GM12873 (cell line): ENCODE results near the gene UPK3A.

Experiments
- TF ChIP-seq, protein P1 (sequence below): IDR thresholded peaks from 2 replicates; pipeline ENCODE4 v1.5.1; 2012; ENCODE audit warnings: low read depth, mild to moderate bottlenecking, moderate library complexity, low read length, control low read depth; ENCODE audit not compliant: insufficient read depth; ENCODE audit errors: missing control alignments

Gene UPK3A

DNA sequence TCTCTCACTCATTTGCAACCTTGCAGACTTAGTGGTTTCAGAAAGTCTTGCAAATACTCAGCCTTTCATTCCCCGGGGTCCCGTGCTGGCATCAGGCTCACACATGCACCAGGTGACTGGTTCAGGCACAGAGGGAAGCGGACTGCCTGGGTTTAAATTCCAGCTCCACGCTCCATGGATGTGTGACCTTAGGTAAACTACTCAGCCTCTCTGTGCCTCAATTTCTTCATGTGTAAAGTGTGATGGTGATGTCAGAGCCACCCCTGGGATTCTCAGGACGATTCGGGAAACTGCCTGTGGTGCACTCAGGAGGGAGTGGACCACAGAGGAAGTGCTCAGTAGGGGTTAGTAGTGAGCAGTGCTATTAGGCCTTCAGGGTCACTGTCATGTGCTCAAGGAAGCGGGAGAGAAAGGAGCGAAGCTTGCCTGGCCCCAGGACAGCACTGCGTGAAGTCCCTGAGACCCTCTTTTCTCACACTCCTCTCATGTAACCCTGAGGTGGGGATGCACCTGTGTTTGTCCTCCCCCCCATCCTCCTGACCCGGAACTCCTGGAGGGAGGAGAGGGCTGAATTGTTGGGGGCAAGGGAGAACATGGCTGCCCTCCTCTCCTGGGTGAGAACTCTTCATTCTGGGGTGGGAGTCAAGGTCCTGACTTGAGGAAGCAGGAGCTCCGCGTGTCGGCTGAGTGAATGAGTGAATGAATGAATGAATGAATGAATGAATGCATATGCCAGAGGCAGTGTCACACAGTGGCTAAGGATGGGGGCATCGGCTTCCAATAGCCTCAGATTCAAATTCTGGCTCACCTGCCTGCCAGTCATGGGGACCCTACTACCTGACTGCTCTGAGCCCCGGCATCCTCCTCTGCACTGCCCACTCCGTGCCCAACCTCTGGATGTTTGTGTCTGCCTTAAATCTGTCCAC is 14.4 kb upstream of the UPK3A start:
- TF ChIP-seq, protein P1, sequence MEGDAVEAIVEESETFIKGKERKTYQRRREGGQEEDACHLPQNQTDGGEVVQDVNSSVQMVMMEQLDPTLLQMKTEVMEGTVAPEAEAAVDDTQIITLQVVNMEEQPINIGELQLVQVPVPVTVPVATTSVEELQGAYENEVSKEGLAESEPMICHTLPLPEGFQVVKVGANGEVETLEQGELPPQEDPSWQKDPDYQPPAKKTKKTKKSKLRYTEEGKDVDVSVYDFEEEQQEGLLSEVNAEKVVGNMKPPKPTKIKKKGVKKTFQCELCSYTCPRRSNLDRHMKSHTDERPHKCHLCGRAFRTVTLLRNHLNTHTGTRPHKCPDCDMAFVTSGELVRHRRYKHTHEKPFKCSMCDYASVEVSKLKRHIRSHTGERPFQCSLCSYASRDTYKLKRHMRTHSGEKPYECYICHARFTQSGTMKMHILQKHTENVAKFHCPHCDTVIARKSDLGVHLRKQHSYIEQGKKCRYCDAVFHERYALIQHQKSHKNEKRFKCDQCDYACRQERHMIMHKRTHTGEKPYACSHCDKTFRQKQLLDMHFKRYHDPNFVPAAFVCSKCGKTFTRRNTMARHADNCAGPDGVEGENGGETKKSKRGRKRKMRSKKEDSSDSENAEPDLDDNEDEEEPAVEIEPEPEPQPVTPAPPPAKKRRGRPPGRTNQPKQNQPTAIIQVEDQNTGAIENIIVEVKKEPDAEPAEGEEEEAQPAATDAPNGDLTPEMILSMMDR: no peak

DNA sequence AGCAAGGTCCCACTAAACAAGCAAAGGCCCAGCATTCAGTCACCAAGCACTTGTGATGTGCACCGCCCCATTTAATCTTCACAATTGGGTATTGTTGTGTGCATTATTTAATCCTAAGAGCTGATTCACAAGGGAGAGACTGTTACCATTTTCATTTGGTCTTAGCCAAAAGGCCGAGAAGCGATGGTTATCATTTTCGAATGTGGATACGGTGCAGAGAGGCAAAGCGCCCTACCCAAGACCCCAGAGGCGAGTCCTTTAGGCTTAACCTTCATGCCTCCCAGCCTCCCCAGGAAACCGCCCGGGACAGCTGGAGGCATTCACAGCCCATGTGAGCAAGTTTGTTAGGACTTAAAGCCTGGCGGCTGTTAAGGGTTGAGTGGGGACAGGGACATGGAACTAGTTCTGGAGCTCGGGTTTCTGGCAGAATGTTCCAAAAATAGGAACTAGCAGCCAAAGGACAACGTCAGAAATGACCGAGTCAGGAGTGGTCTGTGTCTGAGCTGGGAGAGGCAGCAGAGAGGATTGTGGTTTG is 13.0 kb upstream of the UPK3A start:
- TF ChIP-seq, protein P1: no peak

DNA sequence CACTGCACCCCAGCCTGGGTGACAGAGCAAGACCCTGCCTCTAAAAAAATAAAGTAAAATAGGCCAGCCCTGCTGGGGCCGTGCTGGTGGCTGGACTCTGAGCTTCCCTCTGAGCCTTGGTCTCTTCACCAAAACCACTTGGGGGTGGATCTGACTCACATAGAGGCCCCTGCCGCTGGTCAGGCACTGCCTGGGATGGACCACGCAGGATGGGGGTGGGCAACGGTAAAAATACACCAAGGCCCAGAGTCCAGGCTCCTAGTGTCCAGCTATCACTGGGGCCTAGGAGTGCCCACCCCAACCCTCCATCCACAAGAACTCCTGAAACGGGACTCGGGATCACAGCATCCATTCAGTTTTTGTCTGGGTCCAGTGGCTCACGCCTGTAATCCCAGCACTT is 12.3 kb upstream of the UPK3A start:
- TF ChIP-seq, protein P1: no peak

DNA sequence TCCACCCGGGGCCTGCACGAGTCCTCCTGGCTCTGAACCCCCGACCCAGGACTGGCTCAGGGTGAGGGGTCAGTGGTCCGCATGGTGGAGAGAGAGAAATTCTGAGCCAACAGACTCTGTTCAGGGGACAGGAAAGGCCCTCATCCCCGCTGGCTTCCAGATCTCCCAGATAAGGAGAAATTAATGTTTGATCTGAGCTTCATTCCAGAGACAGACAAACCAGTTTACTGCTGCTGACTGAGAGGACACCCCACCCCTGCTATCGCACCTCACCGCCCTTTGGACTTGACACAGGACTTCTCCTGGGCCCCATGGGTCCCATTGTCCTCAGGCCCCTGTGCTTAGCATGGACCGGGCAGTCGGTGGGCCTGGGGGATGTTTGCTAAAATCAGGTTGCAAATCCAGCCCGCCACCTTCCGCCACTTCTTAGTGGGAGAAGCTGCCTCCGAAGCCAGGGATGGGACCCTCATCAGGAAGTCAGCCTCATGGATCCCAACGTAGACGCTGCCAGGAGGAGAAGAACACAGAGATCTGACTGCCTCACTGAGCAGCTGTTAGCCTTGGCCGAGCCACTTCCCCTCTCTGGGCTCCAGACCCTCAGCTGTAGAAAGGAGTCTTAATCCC is 11.2 kb upstream of the UPK3A start:
- TF ChIP-seq, protein P1: no peak

DNA sequence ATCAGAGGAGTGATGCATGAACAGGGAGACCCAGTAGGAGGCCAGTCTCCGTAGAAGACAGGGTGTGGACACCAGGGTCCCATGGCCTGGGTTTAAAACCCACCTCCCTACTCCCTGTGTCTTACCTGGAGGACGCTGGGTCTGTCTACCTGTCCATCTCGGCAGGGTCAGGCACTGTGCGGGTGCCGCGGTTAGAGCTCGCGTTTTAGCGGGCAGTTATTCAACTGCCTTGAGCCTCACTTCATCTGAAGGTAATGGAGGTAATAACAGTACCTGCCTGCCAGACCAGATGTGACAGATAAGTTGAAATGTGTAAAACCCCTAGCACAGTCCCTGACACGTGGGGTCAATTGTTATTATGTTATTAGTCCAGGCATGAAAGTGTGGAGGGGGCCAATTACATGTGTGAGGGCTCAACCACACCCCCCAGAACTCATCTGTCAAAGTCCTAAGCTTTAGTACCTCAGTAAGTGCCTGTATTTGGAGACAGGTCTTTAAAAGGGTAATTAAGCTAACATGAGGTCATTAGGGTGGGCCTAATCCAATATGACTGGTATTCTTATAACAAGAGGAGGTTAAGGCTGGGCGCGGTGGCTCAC is 8.1 kb upstream of the UPK3A start:
- TF ChIP-seq, protein P1: no peak

DNA sequence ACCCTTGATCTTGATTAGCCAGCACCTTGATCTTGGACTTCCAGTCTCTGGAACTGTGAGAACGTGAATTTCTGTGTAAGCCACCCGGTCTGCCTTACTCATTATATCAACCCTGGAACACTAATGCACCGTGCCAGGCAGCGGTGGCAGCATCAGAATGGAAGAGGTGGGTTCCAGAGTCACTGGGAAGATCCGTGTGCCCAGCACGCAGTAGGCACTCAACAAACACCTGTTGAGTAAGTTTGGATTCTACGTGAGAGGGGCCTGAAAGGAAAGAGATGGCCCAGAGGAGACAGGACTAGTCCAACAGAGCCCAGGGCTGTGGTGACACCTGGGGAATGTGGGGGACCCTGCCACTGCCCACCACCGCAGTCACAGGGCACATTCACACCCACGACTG is 6.6 kb upstream of the UPK3A start:
- TF ChIP-seq, protein P1: no peak

DNA sequence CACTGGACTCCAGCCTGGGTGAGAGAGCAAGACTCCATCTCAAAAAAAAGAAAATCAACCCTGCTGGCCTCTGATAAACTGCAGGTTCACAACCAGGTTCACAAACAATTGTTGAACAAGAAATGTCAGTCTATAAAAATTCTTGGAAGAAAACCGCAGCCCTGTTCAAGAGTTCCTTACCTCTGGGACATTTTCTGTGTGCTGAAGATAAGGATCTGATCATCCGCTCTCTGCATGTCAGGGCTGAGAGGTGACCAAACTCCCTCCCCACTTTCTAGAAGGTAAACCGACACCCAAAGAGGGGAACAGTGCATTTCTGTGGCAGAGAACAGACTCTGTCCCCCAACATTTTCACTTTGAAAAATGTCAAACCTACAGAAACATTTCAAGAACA is 4.2 kb upstream of the UPK3A start:
- TF ChIP-seq, protein P1: no peak
